HG02943 (cell line): ENCODE measurements around the gene CHD8.
"Not testable (repeated sequence)": the region's sequence is repeated elsewhere in the genome, so short reads cannot be mapped to it uniquely, and the experiment has no call there.

Experiments used
- ATAC-seq: cut with Tn5 transposase; IDR thresholded peaks from one replicate; pipeline ENCODE4 v1.9.1; 2021; ENCODE audit warnings: mild to moderate bottlenecking, low read depth, moderate library complexity; ENCODE audit not compliant: unreplicated experiment

The CHD8 gene

GRCh38 chr14:21455912-21456667 lies at the start of gene CHD8:
Gene CHD8, minus strand, starts transcription at chr14:21456123. Its CDS starts 24,480 bp downstream, at chr14:21431643.
- ATAC-seq = peak; percentile 97

GRCh38 chr14:21505012-21505553 lies 49.2 kb upstream of the CHD8 start:
- ATAC-seq = no peak

- no peak for ATAC-seq
These were observed 47.5 kb upstream of the CHD8 start for GRCh38 chr14:21503376-21503775.

- ATAC-seq = no peak
These were observed 45.6 kb upstream of the CHD8 start for GRCh38 chr14:21501568-21501967.

GRCh38 chr14:21498540-21499526 lies 42.9 kb upstream of the CHD8 start:
- ATAC-seq = no peak

- ATAC-seq = no peak
These were observed 40.5 kb upstream of the CHD8 start for GRCh38 chr14:21496453-21496852.

GRCh38 chr14:21494902-21495762 lies 39.2 kb upstream of the CHD8 start:
- no peak for ATAC-seq

- ATAC-seq = no peak
These were observed 30.7 kb upstream of the CHD8 start for GRCh38 chr14:21486640-21487087.

GRCh38 chr14:21476925-21477681 lies 21.2 kb upstream of the CHD8 start, which contains the start of the genes RAB2B and TOX4:
Gene RAB2B, minus strand, starts transcription at chr14:21476959. Its CDS starts 87 bp downstream, at chr14:21476872.
Gene TOX4, plus strand, starts transcription at chr14:21477195. Its CDS starts 84 bp downstream, at chr14:21477279.
- ATAC-seq = peak; percentile 99

GRCh38 chr14:21476523-21476924 lies 20.6 kb upstream of the CHD8 start:
- ATAC-seq = peak; percentile 36

GRCh38 chr14:21475767-21476522 lies 20.0 kb upstream of the CHD8 start:
- ATAC-seq = no peak

- no peak for ATAC-seq
These were observed 11.7 kb upstream of the CHD8 start for GRCh38 chr14:21467616-21468015.

GRCh38 chr14:21455592-21455911 lies 371 bp downstream of the CHD8 start:
- ATAC-seq = no peak

- ATAC-seq = no peak
These were observed 929 bp downstream of the CHD8 start for GRCh38 chr14:21454843-21455544.

- no peak for ATAC-seq
These were observed 6.1 kb downstream of the CHD8 start for GRCh38 chr14:21449899-21450216.

- ATAC-seq = not testable (repeated sequence)
These were observed 13.3 kb downstream of the CHD8 start for GRCh38 chr14:21442657-21443056.

GRCh38 chr14:21440859-21441258 lies 15.1 kb downstream of the CHD8 start:
- ATAC-seq = no peak
